Stimulated activated CD8-positive, alpha-beta memory T cell treated with anti-CD3 and anti-CD28 coated beads, Interleukin-12 subunit alpha, Interleukin-12 subunit beta, amount 100 ng/mL, for 24 hours (primary cell): ENCODE results near the gene NBAS.

Source experiments
- DNase-seq: peaks from one replicate; pipeline ENCODE4 v3.0.0-alpha.2; 2020; ENCODE audit errors: extremely low read depth

The NBAS gene

GRCh38 chr2:15591373-15591691, 30.2 kb upstream of the NBAS start:
- no peak for DNase-seq

GRCh38 chr2:15588329-15588919, 27.3 kb upstream of the NBAS start:
- DNase-seq = no peak

GRCh38 chr2:15584767-15585469, 23.8 kb upstream of the NBAS start:
- no peak for DNase-seq

- DNase-seq = no peak
Observed at GRCh38 chr2:15584316-15584715, 23.2 kb upstream of the NBAS start.

- no peak for DNase-seq
Observed at GRCh38 chr2:15583826-15584225, 22.7 kb upstream of the NBAS start.

- no peak for DNase-seq
Observed at GRCh38 chr2:15582710-15583357, 21.7 kb upstream of the NBAS start.

- DNase-seq = no peak
Observed at GRCh38 chr2:15580451-15580850, 19.3 kb upstream of the NBAS start.

- no peak for DNase-seq
Observed at GRCh38 chr2:15579641-15580040, 18.5 kb upstream of the NBAS start.

- DNase-seq = peak; percentile 67
Observed at GRCh38 chr2:15577071-15577735, 16.1 kb upstream of the NBAS start.

- no peak for DNase-seq
Observed at GRCh38 chr2:15571729-15572128, 10.6 kb upstream of the NBAS start.

- no peak for DNase-seq
Observed at GRCh38 chr2:15570104-15570503, 9.0 kb upstream of the NBAS start.

GRCh38 chr2:15568874-15569273, 7.7 kb upstream of the NBAS start:
- no peak for DNase-seq

GRCh38 chr2:15566912-15567311, 5.8 kb upstream of the NBAS start:
- no peak for DNase-seq

GRCh38 chr2:15565994-15566671, 5.0 kb upstream of the NBAS start:
- no peak for DNase-seq

GRCh38 chr2:15565392-15565791, 4.3 kb upstream of the NBAS start:
- no peak for DNase-seq

GRCh38 chr2:15563227-15564100, 2.3 kb upstream of the NBAS start:
- no peak for DNase-seq

- DNase-seq = no peak
Observed at GRCh38 chr2:15562354-15563031, 1.4 kb upstream of the NBAS start.

- no peak for DNase-seq
Observed at GRCh38 chr2:15561574-15562344, 625 bp upstream of the NBAS start.

GRCh38 chr2:15560140-15560987, 770 bp downstream of the NBAS start:
- no peak for DNase-seq
